HepG2 (cell line): ENCODE results near the gene HSPA5. TPM values are rescaled to one million over a fixed set of nuclear protein-coding genes. Genes with fewer than 3 reads are reported as not detected.

Experiments
- ATF7-NPFF ChIP-seq: sonication (generic); formaldehyde crosslinking; IDR thresholded peaks from 2 replicates; pipeline ENCODE4 v1.8.1; 2023; ENCODE audit warnings: mild to moderate bottlenecking, low read depth, missing genetic modification reagents, moderate library complexity
- CBX1 ChIP-seq: IDR thresholded peaks from one replicate; pipeline ENCODE4 v1.6.1; 2016; ENCODE audit warnings: antibody characterized with exemption, low read depth
- CREB1 ChIP-seq, 2 experiments: fragments of 450-650 bp in 1 of 2; IDR thresholded peaks; 2 replicates each; pipeline ENCODE4 v1.6.1; 2016 to 2017; ENCODE audit warnings: control low read depth in 1 of 2, mild to moderate bottlenecking in 1 of 2, missing compliant biosample characterization in 1 of 2, missing genetic modification characterization in 1 of 2
- KDM4B ChIP-seq: sonication (generic); formaldehyde crosslinking; IDR thresholded peaks from 2 replicates; pipeline ENCODE4 v1.4.0; 2020; ENCODE audit warnings: missing genetic modification reagents
- MEIS2 ChIP-seq: sonication (generic); formaldehyde crosslinking; IDR thresholded peaks from 2 replicates; pipeline ENCODE4 v1.9.0; 2021; ENCODE audit warnings: mild to moderate bottlenecking, missing genetic modification reagents
- MYNN ChIP-seq: sonication (generic); formaldehyde crosslinking; IDR thresholded peaks from 2 replicates; pipeline ENCODE4 v1.4.0; 2020; ENCODE audit warnings: mild to moderate bottlenecking, low read depth, missing genetic modification reagents
- NCOA1 ChIP-seq: sonication (generic); formaldehyde crosslinking; IDR thresholded peaks from 2 replicates; pipeline ENCODE4 v1.9.0; 2021; ENCODE audit warnings: missing genetic modification reagents
- PCBP1 ChIP-seq: fragments of 200-400 bp; formaldehyde crosslinking; IDR thresholded peaks from 2 replicates; pipeline ENCODE4 v1.6.1; 2017; ENCODE audit warnings: mild to moderate bottlenecking, low read depth, low read length, borderline replicate concordance
- ZIK1 ChIP-seq: sonication (generic); formaldehyde crosslinking; IDR thresholded peaks from 2 replicates; pipeline ENCODE4 v1.5.0; 2020; ENCODE audit warnings: mild to moderate bottlenecking, low read depth, missing genetic modification reagents, borderline replicate concordance
- ZNF101 ChIP-seq: sonication (generic); formaldehyde crosslinking; IDR thresholded peaks from 2 replicates; pipeline ENCODE4 v1.4.0; 2020; ENCODE audit warnings: mild to moderate bottlenecking, low read depth, missing genetic modification reagents, borderline replicate concordance
- ZNF264 ChIP-seq: sonication (generic); formaldehyde crosslinking; IDR thresholded peaks from 2 replicates; pipeline ENCODE4 v1.4.0; 2020; ENCODE audit warnings: missing genetic modification reagents
- ZNF317 ChIP-seq: sonication (generic); formaldehyde crosslinking; IDR thresholded peaks from 2 replicates; pipeline ENCODE4 v1.5.0; 2020; ENCODE audit warnings: mild to moderate bottlenecking, missing genetic modification reagents
- ZNF552 ChIP-seq: sonication (generic); formaldehyde crosslinking; IDR thresholded peaks from 2 replicates; pipeline ENCODE4 v1.9.0; 2022; ENCODE audit warnings: missing genetic modification reagents, mild to moderate bottlenecking, borderline replicate concordance
- polyA plus RNA-seq, 8 experiments: library from polyadenylated mRNA; depleted of rRNA in 3 of 8; stranded (reverse) in 7 of 8; unstranded in 1 of 8; fragments of >200 nt; fragmentation: Illumina TruSeq in 4 of 8; extraction: Trizol in 4 of 8; gene quantifications; 2 replicates each; pipeline versions ENCODE4 v1.2.1 to v1.2.3, GENCODE V29; 2011 to 2016; ENCODE audit warnings: low read depth in 4 of 8, missing spikeins in 1 of 8, mixed read lengths in 1 of 8; ENCODE audit not compliant: insufficient read depth in 1 of 8
- total RNA-seq, 5 experiments: library from RNA; depleted of rRNA; stranded (reverse); fragments of >200 nt; fragmentation: Illumina TruSeq; extraction: Trizol; gene quantifications; 2 replicates each; pipeline ENCODE4 v1.2.3, GENCODE V29; 2016; ENCODE audit warnings: low read depth in 1 of 5
- TF ChIP-seq, protein P1 (sequence below): sonication (generic); formaldehyde crosslinking; IDR thresholded peaks from one replicate; pipeline ENCODE4 v1.5.1; 2020; ENCODE audit warnings: mild to moderate bottlenecking, missing genetic modification reagents; ENCODE audit errors: not compliant biosample characterization
- TF ChIP-seq, protein P2 (sequence below): sonication (generic); formaldehyde crosslinking; IDR thresholded peaks from 2 replicates; pipeline ENCODE4 v1.5.0; 2020; ENCODE audit warnings: mild to moderate bottlenecking, missing genetic modification reagents
- TF ChIP-seq, protein P3 (sequence below): IDR thresholded peaks from 2 replicates; pipeline ENCODE4 v1.6.1; 2016; ENCODE audit warnings: control low read depth

Gene HSPA5
- total and polyA plus RNA-seq, 2 of the 13 experiments (the other 11 are each of a cell fraction or from before 2014, with no cell fraction given) = 201 to 206 TPM

DNA sequence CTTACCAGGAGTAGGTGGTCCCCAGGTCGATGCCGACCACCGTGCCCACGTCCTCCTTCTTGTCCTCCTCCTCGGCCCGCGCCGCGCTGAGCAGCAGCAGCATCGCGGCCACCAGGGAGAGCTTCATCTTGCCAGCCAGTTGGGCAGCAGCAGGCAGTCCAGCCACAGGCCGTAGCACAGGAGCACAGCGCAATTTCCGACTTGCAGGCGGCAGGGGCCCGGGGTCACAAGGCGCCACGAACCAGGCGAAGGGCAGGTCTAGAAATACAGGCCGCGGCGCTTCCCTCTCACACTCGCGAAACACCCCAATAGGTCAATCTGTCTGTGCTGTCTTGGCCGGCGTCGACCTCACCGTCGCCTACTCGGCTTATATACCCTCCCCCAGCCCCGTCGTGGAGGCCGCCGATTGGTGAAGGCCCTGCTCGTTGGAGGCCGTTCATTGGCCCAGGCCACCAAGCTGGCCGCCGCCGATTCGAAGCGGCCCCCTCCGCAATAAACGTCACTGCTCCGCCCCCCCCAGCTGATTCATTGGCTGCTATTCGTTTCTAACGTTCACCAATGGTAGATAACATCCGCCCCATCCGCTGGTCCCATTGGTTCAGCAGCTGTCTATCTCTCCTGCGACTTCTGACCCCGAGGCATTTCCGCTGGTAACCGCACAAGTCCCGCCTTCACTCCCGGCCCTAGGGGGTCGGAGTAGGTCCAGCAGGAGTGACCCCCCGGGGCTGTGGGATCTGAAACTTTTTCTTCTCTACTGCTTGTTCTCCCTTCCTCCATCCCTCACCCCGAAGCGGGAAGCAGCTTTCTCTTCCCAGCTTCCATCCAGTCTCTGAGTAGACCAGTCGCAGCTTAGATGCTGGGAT lies at the start of gene HSPA5 (continued):
- TF ChIP-seq, protein P1, sequence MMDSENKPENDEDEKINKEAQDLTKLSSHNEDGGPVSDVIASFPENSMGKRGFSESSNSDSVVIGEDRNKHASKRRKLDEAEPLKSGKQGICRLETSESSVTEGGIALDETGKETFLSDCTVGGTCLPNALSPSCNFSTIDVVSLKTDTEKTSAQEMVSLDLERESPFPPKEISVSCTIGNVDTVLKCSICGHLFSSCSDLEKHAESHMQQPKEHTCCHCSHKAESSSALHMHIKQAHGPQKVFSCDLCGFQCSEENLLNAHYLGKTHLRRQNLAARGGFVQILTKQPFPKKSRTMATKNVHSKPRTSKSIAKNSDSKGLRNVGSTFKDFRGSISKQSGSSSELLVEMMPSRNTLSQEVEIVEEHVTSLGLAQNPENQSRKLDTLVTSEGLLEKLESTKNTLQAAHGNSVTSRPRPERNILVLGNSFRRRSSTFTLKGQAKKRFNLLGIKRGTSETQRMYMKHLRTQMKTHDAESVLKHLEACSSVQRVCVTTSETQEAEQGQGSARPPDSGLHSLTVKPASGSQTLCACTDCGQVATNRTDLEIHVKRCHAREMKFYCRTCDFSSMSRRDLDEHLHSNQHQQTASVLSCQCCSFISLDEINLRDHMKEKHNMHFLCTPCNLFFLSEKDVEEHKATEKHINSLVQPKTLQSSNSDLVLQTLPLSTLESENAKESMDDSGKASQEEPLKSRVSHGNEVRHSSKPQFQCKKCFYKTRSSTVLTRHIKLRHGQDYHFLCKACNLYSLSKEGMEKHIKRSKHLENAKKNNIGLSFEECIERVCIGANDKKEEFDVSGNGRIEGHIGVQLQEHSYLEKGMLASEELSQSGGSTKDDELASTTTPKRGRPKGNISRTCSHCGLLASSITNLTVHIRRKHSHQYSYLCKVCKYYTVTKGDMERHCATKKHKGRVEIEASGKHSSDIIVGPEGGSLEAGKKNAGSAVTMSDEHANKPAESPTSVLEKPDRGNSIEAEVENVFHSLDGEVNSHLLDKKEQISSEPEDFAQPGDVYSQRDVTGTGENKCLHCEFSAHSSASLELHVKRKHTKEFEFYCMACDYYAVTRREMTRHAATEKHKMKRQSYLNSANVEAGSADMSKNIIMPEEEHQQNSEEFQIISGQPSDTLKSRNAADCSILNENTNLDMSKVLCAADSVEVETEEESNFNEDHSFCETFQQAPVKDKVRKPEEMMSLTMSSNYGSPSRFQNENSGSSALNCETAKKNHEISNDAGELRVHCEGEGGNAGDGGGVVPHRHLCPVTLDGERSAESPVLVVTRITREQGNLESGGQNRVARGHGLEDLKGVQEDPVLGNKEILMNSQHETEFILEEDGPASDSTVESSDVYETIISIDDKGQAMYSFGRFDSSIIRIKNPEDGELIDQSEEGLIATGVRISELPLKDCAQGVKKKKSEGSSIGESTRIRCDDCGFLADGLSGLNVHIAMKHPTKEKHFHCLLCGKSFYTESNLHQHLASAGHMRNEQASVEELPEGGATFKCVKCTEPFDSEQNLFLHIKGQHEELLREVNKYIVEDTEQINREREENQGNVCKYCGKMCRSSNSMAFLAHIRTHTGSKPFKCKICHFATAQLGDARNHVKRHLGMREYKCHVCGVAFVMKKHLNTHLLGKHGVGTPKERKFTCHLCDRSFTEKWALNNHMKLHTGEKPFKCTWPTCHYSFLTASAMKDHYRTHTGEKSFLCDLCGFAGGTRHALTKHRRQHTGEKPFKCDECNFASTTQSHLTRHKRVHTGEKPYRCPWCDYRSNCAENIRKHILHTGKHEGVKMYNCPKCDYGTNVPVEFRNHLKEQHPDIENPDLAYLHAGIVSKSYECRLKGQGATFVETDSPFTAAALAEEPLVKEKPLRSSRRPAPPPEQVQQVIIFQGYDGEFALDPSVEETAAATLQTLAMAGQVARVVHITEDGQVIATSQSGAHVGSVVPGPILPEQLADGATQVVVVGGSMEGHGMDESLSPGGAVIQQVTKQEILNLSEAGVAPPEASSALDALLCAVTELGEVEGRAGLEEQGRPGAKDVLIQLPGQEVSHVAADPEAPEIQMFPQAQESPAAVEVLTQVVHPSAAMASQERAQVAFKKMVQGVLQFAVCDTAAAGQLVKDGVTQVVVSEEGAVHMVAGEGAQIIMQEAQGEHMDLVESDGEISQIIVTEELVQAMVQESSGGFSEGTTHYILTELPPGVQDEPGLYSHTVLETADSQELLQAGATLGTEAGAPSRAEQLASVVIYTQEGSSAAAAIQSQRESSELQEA = peak; percentile 77
- TF ChIP-seq KDM4B (peak; percentile 77; the same call in 1 of the 2 replicates), ATF7-NPFF (CRISPR knock-in tag) (peak; percentile 21; the same call in 1 of the 2 replicates), ZNF101 (CRISPR knock-in tag) (no peak), PCBP1 (no peak), CREB1 (IDR thresholded peaks at IDR 0.05) (peak; percentile 95), CREB1 (CRISPR knock-in tag; IDR thresholded peaks at IDR 0.05) (peak; percentile 97), ZNF317 (CRISPR knock-in tag) (peak; percentile 84), MEIS2 (CRISPR knock-in tag) (no peak), CBX1 (peak; percentile 44), ZNF264 (CRISPR knock-in tag) (peak; percentile 45; the same call in 1 of the 2 replicates), ZNF552 (CRISPR knock-in tag) (0 out of 2 replicates have a peak, but pooled peaks have one; percentile 20), ZIK1 (CRISPR knock-in tag) (0 out of 2 replicates have a peak, but pooled peaks have one; percentile 31), MYNN (CRISPR knock-in tag) (no peak), NCOA1 (CRISPR knock-in tag) (no peak; the same call in 1 of the 2 replicates)
- TF ChIP-seq, protein P2, sequence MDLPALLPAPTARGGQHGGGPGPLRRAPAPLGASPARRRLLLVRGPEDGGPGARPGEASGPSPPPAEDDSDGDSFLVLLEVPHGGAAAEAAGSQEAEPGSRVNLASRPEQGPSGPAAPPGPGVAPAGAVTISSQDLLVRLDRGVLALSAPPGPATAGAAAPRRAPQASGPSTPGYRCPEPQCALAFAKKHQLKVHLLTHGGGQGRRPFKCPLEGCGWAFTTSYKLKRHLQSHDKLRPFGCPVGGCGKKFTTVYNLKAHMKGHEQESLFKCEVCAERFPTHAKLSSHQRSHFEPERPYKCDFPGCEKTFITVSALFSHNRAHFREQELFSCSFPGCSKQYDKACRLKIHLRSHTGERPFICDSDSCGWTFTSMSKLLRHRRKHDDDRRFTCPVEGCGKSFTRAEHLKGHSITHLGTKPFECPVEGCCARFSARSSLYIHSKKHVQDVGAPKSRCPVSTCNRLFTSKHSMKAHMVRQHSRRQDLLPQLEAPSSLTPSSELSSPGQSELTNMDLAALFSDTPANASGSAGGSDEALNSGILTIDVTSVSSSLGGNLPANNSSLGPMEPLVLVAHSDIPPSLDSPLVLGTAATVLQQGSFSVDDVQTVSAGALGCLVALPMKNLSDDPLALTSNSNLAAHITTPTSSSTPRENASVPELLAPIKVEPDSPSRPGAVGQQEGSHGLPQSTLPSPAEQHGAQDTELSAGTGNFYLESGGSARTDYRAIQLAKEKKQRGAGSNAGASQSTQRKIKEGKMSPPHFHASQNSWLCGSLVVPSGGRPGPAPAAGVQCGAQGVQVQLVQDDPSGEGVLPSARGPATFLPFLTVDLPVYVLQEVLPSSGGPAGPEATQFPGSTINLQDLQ (CRISPR knock-in tag) = no peak
- TF ChIP-seq, protein P3, sequence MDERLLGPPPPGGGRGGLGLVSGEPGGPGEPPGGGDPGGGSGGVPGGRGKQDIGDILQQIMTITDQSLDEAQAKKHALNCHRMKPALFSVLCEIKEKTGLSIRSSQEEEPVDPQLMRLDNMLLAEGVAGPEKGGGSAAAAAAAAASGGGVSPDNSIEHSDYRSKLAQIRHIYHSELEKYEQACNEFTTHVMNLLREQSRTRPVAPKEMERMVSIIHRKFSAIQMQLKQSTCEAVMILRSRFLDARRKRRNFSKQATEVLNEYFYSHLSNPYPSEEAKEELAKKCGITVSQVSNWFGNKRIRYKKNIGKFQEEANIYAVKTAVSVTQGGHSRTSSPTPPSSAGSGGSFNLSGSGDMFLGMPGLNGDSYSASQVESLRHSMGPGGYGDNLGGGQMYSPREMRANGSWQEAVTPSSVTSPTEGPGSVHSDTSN (CRISPR knock-in tag) = peak; percentile 95
